HG03520 (cell line): ENCODE data around the gene PEX7.
"Not testable (repeated sequence)": the region's sequence is repeated elsewhere in the genome, so short reads cannot be mapped to it uniquely, and the experiment has no call there.

Experiments used
- ATAC-seq: cut with Tn5 transposase; IDR thresholded peaks from one replicate; pipeline ENCODE4 v1.9.1; 2021; ENCODE audit warnings: mild to moderate bottlenecking, moderate library complexity; ENCODE audit not compliant: unreplicated experiment

The PEX7 gene

DNA sequence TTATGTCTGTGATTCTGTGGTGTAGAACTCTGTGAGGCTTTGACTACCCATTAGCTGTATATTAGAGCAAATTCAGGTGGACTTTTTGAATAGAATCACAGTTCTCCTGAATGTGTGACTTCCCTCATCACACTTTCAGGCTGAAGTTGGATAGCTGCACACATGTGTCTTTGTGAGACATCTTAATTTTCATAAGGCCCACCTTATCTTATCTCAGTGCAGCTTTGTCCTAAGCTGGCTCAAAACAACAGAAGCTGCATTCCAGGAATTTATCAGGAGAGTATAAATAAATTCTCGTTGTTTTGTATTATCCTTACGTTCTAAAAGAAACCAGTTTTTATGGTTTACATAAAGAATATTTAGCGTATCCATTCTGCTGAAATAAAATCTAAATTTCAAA lies 73.5 kb downstream of the PEX7 start:
- no peak for ATAC-seq

DNA sequence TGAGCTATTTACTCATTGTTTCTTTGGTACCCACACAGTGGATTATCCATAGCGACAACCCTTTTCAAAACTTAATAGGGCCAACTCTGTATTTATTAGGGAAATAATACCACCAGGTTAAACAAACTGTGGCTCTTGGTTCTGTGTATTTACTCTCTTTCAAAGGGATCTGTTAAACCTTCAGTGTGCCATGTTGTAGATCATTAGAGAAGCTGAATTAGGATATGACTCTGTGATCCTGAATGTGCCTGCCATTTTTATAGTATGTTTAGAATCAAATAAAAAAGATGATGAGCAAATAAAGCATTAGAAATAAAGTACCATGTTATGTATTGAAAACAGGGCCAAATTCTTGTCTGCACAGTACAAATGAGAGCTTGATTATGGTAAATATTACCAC lies 74.7 kb downstream of the PEX7 start:
- no peak for ATAC-seq

DNA sequence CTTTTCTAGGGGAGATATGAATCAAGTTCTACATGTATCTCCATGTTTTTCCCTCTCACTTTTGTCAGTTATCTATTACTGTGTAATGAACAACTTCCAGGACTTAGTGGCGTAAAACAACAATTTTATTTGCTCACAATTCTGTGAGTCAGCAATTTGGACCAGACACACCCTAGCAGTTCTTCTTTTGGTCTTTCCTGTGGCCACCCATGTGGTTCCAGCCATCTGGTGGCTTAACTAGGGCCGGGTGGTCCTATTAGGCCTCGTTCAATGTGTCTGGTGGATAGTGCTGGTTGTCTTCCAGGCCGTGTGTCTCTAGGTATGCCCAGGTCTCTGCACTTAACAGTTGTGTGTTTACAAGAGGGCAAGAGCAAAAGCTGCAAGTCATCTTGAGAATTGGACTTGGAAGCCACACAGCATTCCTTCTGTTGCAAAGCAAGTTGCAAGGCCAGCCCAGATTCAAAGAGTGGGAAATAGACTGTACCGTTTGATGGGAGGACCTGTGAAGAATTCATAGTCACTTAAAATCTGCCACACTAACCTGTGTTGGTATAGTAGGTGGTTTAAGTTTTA lies 78.9 kb downstream of the PEX7 start:
- ATAC-seq: no peak

DNA sequence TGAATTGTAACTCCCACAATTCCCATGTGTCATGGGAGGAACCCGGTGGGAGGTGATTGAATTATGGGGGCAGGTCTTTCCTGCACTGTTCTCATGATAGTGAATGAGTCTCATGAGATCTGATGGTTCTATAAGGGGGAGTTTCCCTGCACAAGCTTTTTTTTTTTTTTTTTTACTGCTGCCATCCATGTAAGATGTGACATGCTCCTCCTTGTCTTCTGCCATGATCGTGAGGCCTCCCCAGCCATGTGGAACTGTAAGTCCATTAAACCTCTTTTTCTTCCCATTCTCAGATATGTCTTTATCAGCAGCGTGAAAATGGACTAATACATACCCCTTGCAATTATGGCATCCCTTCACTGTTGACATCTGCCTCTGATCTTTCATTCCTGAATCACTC lies 82.1 kb downstream of the PEX7 start:
- ATAC-seq: not testable (repeated sequence)

DNA sequence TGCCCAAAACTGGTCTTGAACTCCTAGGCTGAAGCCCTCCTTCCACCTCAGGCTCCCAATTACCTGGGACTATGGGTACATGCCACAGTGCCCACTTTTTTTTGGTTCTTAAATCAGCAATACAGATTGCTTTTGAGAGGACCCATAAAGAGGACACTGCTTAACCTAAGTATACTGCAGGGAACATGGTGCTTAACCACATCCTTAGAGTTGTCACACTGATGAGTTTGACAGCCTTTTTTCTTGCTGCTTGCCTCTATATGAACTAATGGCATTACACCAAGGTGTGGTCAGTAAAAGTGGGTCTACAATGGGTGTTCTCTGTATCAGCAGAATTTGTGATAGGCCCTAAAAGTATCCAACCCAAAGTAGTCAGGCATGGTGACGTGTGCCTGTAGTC lies 92.6 kb downstream of the PEX7 start:
- no peak for ATAC-seq

DNA sequence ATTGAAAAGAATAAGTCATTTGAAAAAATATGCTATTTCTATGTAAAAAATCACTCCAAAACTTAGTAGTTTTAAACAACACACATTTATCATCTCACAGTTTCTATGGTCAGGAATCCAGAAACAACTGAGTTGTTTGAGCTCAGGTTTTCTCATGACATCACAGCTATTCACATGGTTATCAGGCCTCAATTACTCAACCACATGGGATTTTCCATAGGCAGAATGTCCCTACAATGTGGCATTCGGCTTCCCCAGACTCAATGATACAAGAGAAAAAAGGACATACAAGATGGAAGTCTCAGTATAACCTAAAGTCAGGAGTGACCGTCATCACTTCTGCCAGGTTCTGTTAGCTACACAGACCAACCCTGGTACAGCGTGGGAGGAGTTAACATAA lies 96.3 kb downstream of the PEX7 start:
- no peak for ATAC-seq

DNA sequence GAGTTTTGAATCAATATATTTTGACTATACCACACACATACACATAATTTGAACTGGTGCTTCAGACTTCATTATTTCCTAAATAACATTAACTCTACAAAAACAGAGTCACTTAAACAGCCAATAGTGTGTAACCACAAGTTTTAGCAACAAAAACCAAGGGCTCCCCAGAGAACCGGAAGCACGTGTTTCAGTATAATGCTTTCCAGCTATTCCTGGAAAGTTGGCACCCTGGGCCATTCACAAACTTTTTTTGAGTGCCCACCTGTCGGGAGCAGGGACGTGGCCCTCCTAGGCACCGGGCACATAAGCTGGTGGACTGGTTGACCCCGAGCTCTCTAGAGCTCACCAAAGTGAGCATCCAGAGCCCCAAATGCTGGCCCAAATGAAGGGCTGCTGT lies 97.8 kb downstream of the PEX7 start:
- ATAC-seq: no peak

DNA sequence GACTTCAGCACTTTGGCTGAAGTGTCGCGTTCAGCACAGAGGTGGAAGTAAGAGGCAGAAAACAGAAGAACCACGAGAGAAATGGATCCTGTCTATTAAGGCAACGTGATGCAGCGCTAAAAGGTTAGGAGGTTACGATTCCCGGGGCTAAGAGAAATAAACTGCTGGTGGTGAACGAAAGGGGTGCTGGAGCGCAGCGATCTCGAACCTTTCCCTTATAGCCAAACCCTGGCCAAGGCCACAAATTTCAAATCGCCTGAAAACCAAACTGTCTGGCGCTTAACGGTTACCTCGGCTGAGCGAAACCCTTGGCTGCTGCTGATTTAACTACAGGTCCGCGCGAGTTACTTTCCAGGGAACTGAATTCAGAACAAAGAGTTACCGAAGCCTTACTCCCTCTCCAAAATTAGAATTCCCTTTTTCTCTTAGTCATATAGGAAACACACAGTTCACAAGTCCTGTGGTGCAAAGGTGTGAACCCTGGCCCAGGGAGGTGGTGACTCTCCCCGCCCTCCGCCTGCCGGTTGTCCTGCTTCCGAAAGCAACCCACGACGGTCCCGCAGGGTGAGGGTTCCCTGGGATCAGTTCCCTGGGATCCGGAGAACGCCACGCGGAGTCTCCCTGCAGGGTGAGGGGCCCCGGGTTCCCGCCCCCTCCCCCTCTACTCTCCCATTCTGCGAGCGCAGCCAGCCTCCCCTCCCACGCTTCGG lies 98.4 kb downstream of the PEX7 start:
- ATAC-seq: no peak

DNA sequence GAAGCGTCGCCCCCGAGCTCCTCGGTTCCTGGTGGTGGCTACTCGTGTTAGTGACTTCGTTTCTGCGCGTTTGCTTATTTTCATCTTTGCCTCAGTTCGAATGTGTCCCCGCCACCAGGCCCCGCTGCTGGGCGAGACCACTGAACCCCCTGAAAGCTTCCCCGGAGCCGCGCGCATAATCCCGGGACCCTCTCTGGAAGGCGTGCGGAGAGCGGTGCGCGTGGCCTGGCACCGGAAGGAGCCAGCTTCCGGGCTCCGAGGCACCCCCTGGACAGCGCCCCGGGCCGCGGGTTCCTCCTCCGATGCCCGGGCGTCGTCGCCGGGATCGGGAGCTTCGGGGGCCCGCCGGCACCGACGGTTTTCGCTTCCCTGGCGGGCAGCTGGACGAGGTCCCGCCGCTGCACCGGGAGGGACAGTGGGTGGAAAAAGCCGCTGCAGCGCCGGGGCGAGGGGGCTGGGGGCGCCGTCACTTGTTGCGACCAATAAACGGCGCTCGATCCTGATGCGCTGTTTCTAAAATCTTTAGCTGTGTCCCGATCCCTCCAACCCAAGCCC lies 99.1 kb downstream of the PEX7 start:
- no peak for ATAC-seq

DNA sequence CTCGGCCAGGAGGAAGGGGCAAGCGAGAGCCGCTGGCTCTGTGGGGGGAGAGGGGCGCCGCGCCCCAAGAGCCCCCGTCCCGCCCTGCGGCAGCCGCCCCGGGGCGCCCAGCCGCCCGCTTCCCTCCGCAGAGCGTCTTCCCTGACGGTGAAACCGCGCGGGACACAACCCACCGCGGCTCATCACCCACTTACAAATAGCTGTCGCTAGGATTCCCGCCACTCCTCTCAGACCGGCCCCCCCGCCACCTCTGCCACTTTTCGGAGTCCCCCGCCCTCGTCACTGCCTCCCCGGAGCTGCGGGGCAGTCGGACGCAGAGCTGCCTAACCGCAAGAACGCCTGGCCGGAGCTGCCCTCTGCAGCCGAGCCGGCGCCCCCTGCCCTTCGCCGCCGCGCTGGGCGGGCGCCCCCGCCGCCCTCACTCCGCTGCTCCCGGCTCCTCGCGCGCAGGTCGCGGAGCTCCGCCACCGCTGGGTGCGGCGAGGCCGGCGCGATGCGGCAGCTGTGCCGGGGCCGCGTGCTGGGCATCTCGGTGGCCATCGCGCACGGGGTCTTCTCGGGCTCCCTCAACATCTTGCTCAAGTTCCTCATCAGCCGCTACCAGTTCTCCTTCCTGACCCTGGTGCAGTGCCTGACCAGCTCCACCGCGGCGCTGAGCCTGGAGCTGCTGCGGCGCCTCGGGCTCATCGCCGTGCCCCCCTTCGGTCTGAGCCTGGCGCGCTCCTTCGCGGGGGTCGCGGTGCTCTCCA lies 99.7 kb downstream of the PEX7 start, which contains the start of gene SLC35D3:
TSS of gene SLC35D3 (plus strand) at position 366 of the 749 bp plus-strand sequence. CDS start at position 494, 128 bp downstream.
- ATAC-seq: no peak

DNA sequence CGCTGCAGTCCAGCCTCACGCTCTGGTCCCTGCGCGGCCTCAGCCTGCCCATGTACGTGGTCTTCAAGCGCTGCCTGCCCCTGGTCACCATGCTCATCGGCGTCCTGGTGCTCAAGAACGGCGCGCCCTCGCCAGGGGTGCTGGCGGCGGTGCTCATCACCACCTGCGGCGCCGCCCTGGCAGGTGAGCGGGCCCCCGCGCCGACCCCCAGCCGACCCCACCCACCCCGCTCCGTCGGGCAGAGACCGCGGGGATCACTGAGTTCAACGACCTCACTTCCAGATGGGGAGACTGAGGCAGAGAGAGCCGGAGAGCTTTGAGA lies 100.3 kb downstream of the PEX7 start:
- no peak for ATAC-seq

DNA sequence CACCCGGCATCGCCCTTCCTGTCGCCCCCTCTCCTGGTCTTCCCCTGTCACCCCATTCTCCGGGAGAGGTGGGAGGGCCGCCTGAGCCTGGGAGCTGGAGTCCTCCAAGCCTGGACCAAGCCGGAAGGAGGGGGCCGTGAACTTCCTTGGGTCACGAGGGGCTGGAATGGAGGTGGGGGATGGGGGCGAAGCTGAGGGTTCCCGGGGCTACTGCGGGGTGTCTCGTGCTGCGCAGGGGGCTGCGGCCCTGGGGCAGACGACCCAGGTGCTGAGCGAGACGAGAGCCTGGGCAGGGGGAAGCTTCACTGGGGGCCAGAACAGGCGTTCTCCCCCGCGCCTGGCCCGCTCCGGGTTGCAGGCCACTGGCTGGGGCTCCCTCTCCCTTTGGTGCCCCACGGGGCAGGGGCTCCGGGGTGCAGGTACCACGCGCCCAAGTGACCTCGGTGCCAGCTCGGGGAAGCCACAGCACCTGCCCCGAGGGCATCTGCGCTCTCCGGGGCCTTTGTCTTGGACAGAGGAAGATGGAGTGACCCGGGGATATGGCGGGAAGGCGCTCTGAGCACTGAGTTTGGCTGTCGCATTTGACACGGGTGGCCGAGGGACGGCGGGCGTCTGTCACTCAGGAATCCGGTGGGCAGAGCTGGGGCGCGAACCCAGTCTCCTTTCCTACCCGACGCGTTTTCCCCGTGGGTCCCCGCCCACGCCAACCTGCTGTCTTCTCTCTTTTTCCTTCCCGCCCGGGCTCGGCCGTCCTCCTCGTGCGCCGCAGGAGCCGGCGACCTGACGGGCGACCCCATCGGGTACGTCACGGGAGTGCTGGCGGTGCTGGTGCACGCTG lies 100.9 kb downstream of the PEX7 start:
- ATAC-seq: no peak

DNA sequence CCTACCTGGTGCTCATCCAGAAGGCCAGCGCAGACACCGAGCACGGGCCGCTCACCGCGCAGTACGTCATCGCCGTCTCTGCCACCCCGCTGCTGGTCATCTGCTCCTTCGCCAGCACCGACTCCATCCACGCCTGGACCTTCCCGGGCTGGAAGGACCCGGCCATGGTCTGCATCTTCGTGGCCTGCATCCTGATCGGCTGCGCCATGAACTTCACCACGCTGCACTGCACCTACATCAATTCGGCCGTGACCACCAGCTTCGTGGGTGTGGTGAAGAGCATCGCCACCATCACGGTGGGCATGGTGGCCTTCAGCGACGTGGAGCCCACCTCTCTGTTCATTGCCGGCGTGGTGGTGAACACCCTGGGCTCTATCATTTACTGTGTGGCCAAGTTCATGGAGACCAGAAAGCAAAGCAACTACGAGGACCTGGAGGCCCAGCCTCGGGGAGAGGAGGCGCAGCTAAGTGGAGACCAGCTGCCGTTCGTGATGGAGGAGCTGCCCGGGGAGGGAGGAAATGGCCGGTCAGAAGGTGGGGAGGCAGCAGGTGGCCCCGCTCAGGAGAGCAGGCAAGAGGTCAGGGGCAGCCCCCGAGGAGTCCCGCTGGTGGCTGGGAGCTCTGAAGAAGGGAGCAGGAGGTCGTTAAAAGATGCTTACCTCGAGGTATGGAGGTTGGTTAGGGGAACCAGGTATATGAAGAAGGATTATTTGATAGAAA lies 101.7 kb downstream of the PEX7 start:
- no peak for ATAC-seq

DNA sequence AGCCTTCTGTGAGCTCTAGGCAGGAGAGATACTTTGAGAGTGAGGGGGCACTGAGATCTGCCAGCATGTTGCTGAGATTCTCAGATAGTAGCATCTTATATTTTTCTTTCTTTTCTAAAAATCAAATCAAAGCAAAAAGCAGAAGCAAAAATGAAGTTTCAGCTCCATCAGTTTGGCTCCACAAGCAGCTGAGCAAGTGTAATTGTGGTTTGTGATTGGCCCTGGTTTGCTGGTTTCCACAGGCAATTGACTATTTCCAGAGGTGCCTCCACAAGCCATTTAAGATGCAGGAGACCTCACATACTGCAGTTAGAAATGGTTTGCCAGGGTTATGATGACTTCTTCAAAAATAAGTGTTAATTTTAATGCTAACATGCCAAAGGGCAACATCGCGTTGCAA lies 104.0 kb downstream of the PEX7 start:
- no peak for ATAC-seq

DNA sequence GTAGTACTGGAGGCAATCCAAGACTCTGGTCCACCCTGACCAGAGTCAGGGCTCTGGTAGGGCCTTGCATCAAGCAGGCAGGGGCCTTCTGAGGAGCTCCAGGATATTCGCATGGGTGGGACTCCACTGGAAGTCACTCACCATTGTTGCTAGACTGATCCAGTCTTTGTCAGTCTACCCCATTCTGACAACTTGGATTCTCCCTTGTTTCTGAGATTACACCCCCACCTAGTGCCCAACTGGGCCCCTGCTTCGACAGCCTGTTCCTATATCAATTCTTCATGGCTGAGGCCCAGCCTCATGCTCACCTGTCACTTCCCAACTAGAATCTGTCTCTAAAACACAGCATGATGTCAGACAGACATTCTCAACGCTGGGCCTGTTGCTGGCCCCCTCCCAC lies 104.9 kb downstream of the PEX7 start:
- ATAC-seq: no peak

DNA sequence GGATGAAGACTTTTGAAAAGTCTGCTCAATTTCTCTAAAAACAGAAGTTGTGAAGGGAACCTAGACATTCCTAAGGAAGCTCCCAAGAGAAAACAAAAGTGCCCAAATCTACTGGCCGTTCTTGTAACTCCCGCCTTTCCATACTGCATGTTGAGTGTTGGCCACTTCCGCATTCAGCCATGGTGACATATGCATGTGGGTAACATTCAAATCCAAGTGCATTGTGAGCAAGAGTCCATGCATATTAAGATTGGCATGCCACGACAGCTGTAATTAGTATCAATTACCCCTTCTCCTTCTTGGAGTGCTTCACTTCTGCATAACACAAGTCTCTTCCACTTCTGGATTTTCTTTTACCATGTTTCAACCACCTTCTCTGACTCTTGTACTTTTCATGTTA lies 108.1 kb downstream of the PEX7 start:
- no peak for ATAC-seq

DNA sequence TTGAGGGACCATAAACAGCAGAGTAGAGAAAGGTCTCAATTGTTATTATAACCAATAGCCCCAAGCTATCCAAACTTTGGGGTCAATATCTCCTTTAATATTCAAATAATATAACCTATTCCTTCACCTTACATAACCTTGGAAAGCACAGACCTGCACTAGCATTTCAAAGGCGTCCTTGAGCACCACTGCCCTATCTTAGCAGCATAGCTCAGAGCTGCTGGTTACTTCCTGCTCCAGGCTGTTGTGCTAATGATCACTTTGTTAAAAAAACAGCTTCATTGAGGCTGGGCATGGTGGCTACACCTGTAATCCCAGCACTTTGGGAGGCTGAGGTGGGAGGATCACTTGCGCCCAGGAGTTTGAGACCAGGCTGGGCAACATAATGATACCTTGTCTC lies 110.2 kb downstream of the PEX7 start:
- ATAC-seq: no peak

DNA sequence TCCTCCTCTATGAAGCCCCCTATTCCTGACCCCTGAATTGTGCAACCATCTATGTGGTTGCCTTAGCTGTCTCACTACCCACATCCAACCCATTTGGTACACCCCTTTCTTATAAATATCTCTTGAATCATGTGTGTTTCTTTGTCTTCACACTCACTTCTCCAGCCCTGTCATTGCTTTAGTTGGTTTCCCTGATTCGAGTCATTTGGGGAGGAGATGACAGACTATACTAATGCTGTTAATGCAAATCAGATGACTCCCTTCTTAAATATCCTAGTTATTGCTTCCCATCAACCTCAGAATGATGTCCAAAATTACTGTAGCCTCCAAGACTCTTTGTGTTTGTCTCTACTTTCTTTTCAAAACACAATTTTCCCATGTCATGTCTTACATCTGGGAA lies 122.7 kb downstream of the PEX7 start:
- ATAC-seq: no peak

DNA sequence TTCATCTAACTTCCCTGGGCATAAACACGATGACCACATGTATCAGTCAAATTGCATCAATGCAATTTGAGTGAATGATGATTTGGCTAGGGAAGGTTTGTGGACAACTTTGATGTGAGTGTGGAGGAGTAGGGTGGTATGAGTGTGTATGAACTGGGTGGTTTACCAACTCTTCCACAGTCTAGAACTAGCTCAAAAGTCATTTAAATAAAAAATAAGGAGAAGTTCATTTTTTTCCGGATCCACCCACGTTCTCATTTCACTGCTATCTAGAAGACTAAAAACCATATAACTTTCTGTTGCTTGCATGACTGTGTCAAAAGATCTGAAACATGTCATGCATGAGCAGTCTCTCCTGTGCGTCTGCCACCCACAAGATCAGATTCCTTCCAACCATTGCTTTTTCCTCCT lies 123.3 kb downstream of the PEX7 start:
- no peak for ATAC-seq

DNA sequence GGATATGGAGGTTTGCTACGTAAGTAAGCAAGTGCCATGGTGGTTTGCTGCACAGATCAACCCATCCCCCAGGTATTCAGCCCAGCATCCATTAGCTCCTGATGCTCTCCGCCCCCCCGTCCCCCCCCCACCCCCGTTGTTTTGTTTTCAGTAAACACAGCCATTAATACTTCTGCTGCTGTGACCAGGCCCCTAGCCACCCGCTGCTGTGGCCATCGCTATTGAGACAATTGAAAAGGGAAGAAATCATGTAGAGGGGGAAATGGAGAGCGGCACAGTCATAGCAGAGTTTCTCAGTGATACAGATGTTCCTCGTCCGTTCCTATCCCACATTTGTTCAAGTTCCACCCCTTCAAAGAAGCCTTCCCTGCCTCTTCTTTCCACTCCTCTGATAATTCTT lies 124.6 kb downstream of the PEX7 start:
- ATAC-seq: no peak

DNA sequence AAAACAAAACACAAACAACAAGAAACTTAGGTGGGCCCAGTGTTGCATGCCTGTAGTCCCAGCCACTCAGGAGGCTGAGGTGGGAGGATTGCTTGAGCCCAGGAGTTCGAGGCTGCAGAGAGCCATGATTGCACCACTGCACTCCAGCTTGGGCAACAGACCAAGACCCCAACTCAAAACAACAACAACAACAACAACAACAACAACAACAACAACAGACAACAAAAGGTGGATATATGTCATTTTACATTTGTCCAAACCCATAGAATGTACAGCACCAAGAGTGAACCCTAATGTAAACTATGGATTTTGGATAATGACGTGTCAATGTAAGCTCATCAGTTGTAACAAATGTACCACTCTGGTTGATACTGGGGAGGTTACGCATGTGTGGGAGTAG lies 127.6 kb downstream of the PEX7 start:
- not testable (repeated sequence) for ATAC-seq
